Right renal pelvis (tissue), 4 donors: ENCODE data around the gene USPL1. TPM values are rescaled to one million over a fixed set of nuclear protein-coding genes. Genes with fewer than 3 reads are reported as not detected.
"Not testable (repeated sequence)": the region's sequence is repeated elsewhere in the genome, so short reads cannot be mapped to it uniquely, and the experiment has no call there.

Experiments used
- DNase-seq, 4 donors: peaks; one replicate each; pipeline ENCODE4 v3.0.0-alpha.2; 2013; ENCODE audit warnings: low read depth in 4 of 4, low spot score in 3 of 4, missing footprints in 1 of 4
- polyA plus RNA-seq, 4 donors: library from polyadenylated mRNA; unstranded; fragments of 120-200 nt; gene quantifications; one replicate each; pipeline ENCODE4 v1.2.1, GENCODE V29; 2013; ENCODE audit not compliant: insufficient read length in 4 of 4

Gene USPL1
- 10 to 100 TPM; 23.6 to 30.4 (median 28.3) TPM for polyA plus RNA-seq

DNA sequence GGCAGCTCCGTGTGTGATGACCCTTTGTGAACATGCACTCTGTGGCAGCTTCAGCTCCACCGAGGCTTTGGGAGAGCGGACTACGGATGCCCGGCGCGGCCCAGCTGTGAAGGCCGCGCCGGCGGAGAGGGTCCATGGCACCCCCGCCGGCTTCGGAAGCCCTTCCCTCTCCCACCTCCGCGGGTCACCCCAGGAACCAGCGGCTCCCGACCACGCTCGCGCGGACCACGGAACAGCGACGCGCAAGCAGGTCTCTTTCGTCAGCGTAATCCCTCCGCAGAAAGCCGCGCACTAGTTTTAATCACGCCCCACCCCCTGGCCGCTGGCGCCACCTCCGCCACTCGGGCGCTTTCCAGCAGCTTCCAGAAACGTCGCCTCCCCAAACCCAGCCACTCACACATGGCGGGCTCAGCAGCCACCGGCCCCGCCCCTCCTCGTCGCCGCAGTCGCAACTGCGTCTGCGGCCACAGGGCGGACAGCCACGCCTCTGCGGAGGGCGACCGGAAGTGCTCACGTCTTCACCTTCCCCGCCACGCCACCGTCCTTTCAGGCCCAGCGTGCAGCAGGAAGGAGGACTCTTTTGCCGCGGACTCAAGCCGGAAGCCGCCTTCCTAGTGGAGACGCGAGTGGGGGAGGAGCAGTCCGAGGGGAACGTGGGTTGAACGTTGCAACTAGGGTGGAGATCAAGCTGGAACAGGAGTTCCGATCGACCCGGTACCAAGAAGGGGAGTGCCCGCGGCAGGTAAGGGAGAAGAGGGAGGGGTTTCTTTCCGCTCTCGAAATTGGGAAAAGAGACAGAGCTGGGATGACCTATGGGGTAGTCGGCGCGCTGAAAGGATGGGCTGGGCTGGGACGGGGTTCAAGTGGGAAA lies at the start of gene USPL1:
Gene USPL1 (plus strand): TSS at position 606 of the 871 bp plus-strand sequence. CDS start 3,221 bp downstream, outside the sequence.
- peak; percentile 95 to 97 (median 96) for DNase-seq

DNA sequence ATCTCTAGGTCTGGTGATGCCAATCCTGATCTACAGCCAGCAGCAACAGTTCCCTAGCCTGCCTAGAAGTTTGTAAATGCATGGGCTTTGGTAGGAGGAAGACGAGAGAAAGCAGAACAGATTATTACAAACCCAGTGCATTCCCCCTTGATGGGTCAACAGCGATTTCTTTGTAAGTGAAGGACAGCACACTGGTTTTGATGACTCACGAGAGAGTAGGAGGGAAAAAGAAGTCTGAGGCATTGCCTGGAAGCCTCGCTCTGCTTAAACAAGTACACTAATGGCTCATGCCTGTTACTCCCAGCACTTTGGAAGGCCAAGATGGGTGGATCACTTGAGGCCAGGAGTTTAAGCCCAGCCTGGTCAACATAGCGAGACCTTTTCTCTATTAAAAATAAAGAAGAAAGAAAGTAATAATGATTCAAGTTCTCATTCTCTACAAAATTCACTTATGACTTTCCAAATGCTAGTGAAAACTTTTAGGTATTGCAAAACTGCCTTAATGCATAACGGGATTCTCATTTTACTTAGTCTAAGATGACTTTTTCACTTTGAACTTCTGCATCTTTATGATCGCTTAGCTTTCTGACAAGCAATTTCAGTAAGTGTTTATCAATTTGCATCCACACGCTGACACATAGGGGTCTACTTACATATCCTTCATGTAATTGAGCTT lies 47.7 kb upstream of the USPL1 start:
- no peak for DNase-seq

DNA sequence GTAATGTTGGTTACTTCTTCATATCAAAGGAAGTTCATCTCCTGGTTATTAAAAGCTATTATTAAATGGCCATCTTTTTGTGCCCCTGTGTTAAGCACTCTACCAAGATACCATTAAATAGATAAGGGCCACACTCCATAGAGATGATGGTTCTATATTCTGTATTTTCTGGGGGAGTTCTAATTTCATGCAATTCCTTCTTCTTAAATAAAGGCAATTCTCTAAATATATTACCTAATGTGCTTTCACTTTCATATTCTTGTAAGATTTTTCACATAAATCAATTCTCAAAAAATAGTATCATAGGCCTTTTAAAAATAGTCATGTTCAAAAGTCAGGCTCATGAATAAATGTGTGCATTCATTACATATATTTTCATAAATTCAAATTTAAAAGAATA lies 47.0 kb upstream of the USPL1 start:
- DNase-seq = no peak

DNA sequence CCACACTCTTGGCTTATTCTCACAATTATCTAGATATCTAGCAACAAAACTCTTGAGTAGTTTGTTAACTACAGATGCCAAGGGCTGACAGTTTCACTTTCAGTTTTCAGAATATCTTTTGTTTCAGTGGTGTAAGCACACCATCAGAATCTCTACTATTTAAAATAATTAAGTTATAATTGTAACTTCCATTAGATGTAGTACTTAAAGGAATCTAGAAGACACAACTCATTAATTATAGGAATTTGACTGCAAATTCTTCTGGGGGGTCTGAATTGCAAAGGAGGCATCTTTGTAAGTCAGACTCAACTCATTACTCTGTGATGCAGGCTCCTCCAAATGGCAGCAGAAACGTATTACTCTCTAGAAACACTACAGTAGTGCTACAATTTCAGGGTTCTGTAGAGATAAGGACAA lies 44.9 kb upstream of the USPL1 start:
- DNase-seq = peak; percentile 24 to 33 (median 30)

DNA sequence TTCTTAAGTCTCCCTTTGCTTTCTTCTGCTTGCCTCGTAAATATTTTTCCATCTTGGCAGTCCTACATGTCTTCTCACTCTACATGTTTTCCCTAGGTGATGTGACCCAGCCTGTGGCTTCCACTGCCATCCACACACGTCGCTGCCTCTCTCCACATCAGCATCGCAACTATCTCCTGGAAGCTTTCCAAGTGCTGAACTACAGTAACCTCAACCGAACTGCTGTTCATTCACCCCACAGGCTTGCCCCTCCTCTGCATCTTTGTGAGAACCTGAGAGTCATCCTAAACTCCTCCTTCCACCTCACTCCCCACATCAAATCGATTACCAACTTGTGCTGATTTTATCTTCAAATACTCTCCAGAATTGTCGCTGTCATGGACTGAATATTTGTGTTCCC lies 41.2 kb upstream of the USPL1 start:
- peak in 1 of 4 donors; percentile 12 for DNase-seq

DNA sequence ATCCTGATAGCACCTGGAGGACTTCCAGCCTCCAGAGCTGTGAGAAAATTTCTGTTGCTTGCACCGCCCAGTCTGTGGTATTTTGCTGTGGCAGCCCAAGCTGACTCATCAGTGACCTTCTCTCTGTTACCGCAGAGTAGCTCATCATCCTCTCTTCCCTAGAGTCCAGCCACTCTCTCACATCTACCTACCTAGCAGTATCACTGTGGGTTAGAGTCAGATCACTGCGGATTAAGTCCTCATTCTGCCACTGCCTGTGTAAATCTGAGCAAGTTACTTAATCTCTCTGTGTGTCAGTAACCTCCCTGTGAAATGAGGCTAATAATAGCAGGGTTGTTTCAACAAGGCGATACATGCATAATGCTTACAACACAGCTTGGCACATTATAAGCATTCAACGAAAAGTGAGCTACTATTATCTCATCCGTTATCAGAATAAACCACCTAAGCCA lies 40.3 kb upstream of the USPL1 start:
- no peak for DNase-seq

DNA sequence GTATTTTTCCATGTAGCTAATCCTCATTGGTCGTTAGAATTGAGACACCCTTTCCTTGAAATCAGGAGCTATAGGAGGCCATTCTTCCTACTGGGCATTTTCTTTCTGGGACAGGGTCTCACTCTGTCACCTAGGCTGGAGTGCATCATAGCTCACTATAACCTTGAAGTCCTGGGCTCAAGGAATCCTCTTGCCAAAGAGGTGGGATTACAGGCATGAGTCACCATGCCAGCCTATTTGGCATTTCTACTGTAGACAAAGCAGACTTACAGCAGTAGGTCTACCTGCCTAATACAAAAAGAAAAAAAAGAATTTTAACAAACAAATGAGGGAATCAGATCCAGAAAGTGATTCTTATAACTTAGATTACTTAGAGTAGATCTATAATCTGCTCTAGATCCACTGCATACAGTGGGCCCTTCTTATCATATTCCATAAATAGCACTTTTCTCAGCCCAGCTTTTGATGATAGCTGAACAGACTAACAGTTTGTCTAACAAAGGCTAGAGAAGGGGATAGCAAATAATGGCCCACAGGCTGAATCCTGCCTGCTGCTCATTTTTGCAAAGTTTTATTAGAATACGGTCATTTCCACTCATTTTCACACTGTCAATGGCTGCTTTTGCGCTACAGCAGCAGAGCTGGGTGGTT lies 36.7 kb upstream of the USPL1 start:
- no peak for DNase-seq

DNA sequence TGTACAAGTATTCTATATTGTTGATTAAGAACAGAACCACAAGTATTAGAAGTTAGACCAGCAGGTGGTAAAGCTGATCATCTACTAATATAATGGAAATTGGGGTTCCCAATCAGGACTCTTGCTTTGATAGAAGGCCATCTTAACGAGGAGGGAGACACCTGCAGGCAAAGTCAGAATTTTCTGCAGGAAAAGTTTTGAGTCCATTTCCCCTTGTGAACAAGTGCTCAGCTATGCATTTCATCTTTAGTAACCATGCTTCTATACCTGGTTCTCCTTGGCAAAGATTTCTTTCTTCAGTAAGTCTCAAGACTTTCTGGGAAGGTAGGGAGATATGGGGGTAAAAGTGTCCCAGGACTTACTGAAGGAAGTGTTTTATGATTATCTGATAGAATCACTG lies 36.1 kb upstream of the USPL1 start:
- DNase-seq = no peak

DNA sequence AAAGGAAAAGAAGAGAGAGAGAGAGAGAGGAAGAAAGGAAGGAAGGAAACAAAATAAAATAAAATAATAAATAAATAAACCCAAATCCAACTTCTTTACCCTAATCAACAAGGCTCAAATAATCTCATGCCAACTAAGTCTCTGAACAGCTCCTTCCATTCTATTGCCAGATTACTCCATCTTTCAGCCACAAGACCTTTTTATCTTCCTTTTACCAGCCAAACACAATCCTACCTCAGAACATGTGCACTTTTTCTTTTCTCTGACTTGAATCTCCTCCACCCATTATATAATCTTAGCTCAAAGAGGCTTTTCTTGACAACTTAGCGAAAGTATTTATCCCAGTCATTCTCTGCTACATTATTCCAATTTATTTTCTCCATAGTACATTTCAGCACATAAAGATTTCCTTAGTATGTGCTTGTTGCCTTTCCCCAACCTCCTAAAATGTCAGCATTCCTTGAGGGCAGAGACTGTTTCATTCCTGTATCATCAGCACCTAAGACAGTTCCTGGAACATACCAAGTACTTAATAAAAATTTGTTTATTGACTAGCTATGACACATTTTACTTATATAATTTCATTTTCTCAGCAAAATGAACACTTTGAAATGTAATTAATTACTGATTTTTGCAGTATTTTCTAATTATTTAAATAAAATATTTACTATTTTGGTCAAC lies 33.5 kb upstream of the USPL1 start:
- no peak for DNase-seq

DNA sequence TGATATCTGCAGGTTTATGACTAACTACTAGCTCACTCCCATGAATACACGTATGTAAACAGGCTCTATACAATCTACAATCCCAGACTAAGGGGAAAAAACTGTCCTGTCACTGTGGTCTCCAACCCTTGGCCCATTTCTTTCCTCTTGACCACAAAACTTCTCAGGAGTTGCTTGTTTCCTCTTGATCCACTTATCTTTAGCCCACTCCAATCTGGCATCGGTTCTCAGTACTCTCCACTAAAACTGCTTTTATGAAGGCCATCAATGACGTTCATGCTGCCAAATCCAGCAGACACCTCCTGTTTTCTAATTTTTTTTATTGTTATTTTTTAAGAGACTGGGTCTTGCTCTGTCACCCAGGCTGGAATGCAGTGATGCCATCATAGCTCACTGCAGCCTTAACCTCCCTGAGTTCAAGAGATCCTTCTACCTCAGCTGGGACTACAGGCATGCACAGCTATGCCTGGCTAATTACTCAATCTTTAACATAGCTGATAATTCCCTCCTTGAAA lies 31.9 kb upstream of the USPL1 start:
- no peak for DNase-seq

DNA sequence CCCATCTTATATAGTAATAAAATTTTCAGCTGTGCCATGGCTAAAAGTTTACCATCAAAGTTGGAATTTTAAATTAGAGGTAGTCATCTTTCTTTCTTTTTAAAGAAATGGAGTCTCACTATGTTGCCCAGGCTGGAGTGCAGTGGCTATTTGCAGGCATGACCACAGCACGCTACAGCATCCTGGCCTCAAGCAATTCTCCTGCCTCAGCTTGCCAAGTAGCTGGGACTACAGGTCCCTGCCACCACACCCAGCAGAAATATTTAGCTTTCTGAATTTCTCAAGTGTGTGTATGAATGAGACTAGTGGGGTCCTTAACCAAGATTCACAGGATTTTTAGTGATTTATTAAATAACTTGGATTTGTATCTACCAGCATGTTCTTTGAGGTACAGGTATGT lies 30.5 kb upstream of the USPL1 start:
- no peak for DNase-seq

DNA sequence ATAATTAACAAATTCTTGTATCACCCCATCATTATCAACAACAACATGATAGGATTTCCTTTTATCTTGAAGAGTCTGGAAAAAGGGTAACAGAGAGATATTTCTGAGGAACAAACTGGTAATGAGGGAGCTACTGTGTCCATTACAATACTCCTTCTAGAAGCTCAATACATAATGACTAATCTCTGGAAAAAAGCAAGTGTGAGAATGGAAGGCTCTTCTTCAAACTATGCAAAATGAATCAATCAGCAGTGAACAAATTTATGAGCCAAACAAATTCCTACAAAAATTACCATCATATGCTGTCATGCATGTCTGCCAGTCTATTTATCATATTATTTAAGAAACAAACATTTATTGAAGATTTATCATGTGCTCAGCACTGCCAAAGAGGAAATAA lies 30.0 kb upstream of the USPL1 start:
- DNase-seq = no peak

DNA sequence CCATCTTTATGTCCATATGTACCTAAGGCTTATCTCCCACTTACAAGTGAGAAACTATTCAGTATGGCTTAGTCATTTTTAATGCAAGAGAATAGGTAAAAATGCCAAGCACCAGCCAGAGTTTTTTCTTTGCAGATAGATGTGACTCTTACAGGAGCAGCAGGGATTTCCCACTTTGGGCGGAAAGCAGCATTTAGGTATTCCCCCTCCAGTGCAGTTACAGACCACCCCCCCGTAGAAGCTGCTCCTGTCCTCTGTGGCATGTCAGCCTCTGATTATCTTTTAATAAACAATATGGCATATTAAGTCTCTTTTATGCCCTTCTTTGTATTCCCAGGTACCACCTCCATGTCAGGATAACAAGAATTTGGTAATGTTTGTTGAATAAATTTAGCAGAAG lies 24.7 kb upstream of the USPL1 start:
- DNase-seq = no peak

DNA sequence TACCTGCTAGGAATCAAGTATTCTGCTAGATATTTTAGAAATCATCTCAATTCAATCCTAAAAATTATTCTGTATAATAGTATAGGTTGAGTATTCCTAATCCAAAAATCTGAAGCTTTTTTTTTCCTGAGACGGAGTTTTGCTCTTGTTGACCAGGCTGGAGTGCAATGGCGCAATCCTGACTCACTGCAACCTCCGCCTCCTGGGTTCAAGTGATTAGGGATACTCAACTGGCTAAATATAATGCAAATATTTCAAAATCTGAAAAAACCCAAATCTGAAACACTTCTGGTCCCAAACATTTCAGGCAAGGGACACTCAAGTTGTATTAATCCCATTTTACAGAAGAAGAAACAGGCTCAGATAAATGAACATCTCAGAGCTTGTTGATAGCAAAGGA lies 17.2 kb upstream of the USPL1 start:
- no peak for DNase-seq

DNA sequence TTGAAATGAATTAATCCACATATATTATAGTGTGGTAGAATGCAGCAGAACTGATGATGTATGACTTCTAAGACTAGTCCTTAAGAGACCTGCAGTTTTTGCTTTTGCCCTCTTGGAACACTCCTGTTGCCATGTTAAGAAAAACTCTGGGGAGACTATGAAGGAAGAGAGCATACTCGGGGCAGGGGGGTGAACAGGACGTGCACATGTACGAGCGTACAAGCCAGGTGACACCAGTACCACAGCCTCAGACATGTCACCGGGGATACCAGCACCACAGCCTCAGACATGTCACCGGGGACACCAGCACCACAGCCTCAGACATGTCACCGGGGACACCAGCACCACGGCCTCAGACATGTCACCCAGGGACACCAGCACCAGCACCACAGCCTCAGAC lies 15.9 kb upstream of the USPL1 start:
- DNase-seq = no peak

DNA sequence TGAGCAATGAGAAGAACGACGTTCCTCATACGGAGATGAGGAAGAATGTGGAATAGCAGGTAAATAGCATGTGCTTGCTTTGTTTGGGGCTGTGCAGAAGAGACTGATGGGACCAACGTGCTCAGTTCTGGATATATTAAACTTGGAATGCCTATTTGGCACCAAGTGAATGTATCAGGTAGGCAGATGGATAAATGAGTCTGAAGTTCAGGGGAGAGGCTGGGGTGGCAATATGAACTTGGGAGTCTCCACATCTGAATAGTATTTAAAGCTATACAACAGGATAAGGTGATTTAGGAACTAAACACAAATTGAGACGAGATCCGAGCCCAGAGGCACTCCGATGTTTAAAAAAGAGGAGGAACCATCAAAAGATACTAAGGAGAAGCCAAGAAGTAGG lies 12.7 kb upstream of the USPL1 start:
- DNase-seq = no peak

DNA sequence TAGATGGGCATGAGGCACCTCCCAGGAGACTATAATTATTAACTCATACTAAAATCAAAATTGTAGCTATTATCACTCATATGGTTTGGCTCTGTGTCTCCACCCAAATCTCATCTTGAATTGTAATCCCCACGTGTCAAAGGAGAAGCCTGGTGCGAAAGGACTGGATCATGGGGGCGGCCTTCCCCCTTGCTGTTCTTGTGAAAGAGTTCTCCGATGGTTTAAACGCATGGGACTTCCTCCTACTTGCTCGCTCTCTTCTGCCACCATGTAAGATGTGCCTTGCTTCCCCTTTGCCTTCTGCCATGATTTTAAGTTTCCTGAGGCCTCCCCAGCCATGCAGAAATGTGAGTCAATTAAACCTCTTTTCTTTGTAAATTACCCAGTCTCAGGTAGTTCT lies 10.5 kb upstream of the USPL1 start:
- DNase-seq = not testable (repeated sequence)

DNA sequence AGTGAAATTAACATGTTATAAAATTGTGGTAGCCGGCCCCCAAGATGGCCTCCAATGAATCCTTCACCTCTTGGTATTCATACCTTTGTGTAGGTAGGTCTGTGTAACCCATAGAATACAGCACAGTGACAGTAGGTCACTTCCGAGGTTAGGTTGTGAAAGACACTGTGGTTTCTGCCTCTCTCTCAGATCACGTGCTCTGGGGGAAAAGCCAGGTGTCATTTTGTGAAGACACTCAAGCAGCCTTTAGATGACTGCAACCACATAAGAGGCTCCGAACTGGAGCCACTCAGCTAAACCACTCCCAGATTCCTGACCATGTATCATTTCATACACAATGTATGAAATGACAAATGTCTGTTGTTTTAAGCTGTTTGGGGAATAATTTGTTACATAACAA lies 9.8 kb upstream of the USPL1 start:
- DNase-seq = no peak

DNA sequence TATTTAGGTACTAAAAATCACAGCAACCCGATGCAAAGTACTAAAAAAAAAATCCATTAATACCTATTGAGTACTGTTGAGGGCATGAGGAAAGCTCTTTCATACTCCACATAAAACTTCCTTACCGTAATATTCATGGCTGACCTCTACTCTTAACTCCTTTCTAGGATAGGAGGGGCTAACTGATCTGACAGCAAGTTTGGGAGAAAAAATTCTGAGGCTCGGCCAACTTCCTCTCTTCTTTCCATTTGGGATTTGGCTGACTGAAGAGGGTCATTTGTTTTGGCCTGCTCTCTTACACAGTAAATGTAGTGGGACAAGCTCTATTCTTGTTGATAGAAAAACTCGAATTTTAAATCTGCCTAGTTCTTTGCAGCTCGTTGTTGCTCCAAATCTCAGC lies 9.4 kb upstream of the USPL1 start:
- DNase-seq = no peak

DNA sequence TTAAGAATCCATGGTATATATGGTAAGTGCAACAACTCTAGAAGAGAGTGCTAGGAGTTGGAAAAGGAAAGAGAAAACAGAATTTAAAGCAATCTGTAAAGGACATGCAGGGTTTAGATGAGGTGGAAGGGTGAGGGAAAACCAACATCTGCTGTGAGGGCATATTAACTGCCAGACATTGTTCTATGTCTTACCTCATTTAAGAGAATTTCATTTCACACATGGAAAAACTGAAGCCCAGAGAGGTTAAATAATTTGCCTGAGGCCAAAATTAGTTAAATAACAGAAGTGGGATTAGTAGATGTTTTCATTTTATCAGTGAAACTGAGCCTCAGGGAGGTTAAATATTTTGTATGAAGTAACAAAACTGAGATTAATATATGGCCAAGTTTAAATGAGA lies 7.4 kb upstream of the USPL1 start:
- no peak for DNase-seq

DNA sequence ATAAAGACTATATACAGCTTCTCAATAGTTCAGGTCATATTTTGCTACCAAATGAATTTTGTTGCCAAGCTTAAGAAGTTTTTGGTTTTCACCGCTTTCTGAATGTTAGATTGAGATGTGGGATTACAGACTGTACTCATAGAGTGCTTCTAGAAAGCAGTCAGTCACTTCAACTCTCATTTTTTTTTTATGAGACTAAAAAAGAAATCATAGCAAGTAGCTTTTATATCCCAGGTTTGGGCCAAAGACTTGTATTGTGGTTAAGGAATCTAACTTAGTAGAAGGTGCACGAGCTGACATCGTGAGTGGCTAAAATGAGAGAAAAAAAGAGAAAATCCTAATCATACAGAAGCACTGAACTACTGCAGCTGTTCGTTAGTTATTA lies 2.2 kb upstream of the USPL1 start:
- DNase-seq = no peak
